Prostate gland (tissue), 2 donors: ENCODE data around the gene TTLL12. TPM values are rescaled to one million over a fixed set of nuclear protein-coding genes. Genes with fewer than 3 reads are reported as not detected.

Experiments used
- DNase-seq: peaks from one replicate; pipeline ENCODE4 v3.0.0-alpha.2; 2019; ENCODE audit warnings: low spot score
- H3K27ac ChIP-seq, 2 donors: fragments of 200-600 bp; sonication (generic); 2 replicates each; pipeline ENCODE4 v1.5.1; 2017 to 2019
- H3K27me3 ChIP-seq: fragments of 200-600 bp; sonication (generic); replicated peaks from 2 replicates; pipeline ENCODE4 v1.5.1; 2019; ENCODE audit not compliant: insufficient read depth
- H3K36me3 ChIP-seq, 2 donors: fragments of 200-600 bp; sonication (generic); 1 replicate in 1 of 2; 2 replicates in 1 of 2; pipeline versions ENCODE4 v1.5.1 to v1.8.1; 2017 to 2019
- H3K4me1 ChIP-seq: fragments of 200-600 bp; sonication (generic); replicated peaks from 2 replicates; pipeline ENCODE4 v1.5.1; 2019
- H3K4me3 ChIP-seq, 2 donors: fragments of 200-600 bp; sonication (generic); 2 replicates each; pipeline ENCODE4 v1.5.1; 2017 to 2019
- H3K9me3 ChIP-seq: fragments of 200-600 bp; sonication (generic); 2 replicates; pipeline ENCODE4 v1.5.1; 2017
- POLR2A ChIP-seq: fragments of 450-650 bp; IDR thresholded peaks from one replicate; pipeline ENCODE4 v1.6.1; 2016; ENCODE audit warnings: antibody characterized with exemption, mild to moderate bottlenecking
- POLR2AphosphoS5 ChIP-seq: sonication (generic); formaldehyde crosslinking; IDR thresholded peaks from one replicate; pipeline ENCODE4 v1.6.1; 2017; ENCODE audit warnings: antibody characterized with exemption
- WGBS: methylation state at CpG from one replicate; pipeline ENCODE4 v1.1.5; 2018; 5-methylcytosine and 5-hydroxymethylcytosine counted together
- intact Hi-C: fragments of 100-400 bp; cut with DNase I; formaldehyde crosslinking; loops from one replicate; pipeline ENCODE4 v1.14.2; 2022
- total RNA-seq, 2 donors: library from RNA; depleted of rRNA; stranded (reverse); fragments of >200 nt; gene quantifications; one replicate each; pipeline ENCODE4 v1.1.0, GENCODE V29; 2016
- TF ChIP-seq, protein P1 (sequence below), 4 experiments: fragments of 200-600 bp in 2 of 4; fragments of 450-650 bp in 2 of 4; sonication (generic) in 2 of 4; IDR thresholded peaks; 1 replicate in 3 of 4; 2 replicates in 1 of 4; pipeline ENCODE4 v1.5.1; 2016 to 2019; ENCODE audit warnings: antibody characterized with exemption in 4 of 4, mild to moderate bottlenecking in 2 of 4, moderate library complexity in 2 of 4

TTLL12 gene
- total RNA-seq, 2 donors from 2014 or later: 62.5 to 118 TPM

GRCh38 chr22:43162412-43163150, 24.4 kb downstream of the TTLL12 start:
- TF ChIP-seq, protein P1, sequence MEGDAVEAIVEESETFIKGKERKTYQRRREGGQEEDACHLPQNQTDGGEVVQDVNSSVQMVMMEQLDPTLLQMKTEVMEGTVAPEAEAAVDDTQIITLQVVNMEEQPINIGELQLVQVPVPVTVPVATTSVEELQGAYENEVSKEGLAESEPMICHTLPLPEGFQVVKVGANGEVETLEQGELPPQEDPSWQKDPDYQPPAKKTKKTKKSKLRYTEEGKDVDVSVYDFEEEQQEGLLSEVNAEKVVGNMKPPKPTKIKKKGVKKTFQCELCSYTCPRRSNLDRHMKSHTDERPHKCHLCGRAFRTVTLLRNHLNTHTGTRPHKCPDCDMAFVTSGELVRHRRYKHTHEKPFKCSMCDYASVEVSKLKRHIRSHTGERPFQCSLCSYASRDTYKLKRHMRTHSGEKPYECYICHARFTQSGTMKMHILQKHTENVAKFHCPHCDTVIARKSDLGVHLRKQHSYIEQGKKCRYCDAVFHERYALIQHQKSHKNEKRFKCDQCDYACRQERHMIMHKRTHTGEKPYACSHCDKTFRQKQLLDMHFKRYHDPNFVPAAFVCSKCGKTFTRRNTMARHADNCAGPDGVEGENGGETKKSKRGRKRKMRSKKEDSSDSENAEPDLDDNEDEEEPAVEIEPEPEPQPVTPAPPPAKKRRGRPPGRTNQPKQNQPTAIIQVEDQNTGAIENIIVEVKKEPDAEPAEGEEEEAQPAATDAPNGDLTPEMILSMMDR (IDR thresholded peaks at IDR 0.05): no peak
- TF ChIP-seq POLR2AphosphoS5 (no peak), POLR2A (no peak)
- no peaks in the 10 kb centered on the region for H3K27me3 ChIP-seq
- intact Hi-C loops: no loop called here
- no peak for DNase-seq
- H3K36me3 ChIP-seq: no peaks in the 10 kb centered on the region
- H3K9me3 ChIP-seq: no peaks in the 10 kb centered on the region
- H3K4me3 ChIP-seq: no peak overlapping the region
- WGBS: 91% methylated on average over 24 of the region's 24 CpGs
- H3K27ac ChIP-seq: peak overlapping the region in 1 of 2 donors; percentile 38
- peaks cover 4% of the 10 kb centered on the region for H3K4me1 ChIP-seq

- TF ChIP-seq POLR2AphosphoS5 (no peak), POLR2A (no peak)
- TF ChIP-seq, protein P1 (IDR thresholded peaks at IDR 0.05): no peak
- WGBS: 96% methylated on average over 8 of the region's 8 CpGs
- DNase-seq: no peak
- Histone ChIP-seq H3K27me3 (no peaks in the 10 kb centered on the region), H3K4me1 (peaks cover 4% of the 10 kb centered on the region), H3K36me3 (no peaks in the 10 kb centered on the region), H3K9me3 (no peaks in the 10 kb centered on the region), H3K27ac (no peak overlapping the region), H3K4me3 (no peak overlapping the region)
- intact Hi-C loops: no loop called here
Measured at GRCh38 chr22:43160497-43161126, 26.3 kb downstream of the TTLL12 start.

- TF ChIP-seq POLR2A: no peak
- TF ChIP-seq POLR2AphosphoS5: no peak
- TF ChIP-seq, protein P1 (IDR thresholded peaks at IDR 0.05): peak in 2 of 4 experiments; percentile 29 to 34
- Histone ChIP-seq H3K4me3 (no peak overlapping the region), H3K4me1 (peaks cover under 1% of the 10 kb centered on the region), H3K9me3 (no peaks in the 10 kb centered on the region), H3K27me3 (no peaks in the 10 kb centered on the region), H3K27ac (no peak overlapping the region), H3K36me3 (no peaks in the 10 kb centered on the region)
- intact Hi-C loops: no loop called here
- WGBS: 56% methylated on average over 16 of the region's 18 CpGs
- DNase-seq: no peak
Measured at GRCh38 chr22:43159484-43160178, 27.3 kb downstream of the TTLL12 start.

DNA sequence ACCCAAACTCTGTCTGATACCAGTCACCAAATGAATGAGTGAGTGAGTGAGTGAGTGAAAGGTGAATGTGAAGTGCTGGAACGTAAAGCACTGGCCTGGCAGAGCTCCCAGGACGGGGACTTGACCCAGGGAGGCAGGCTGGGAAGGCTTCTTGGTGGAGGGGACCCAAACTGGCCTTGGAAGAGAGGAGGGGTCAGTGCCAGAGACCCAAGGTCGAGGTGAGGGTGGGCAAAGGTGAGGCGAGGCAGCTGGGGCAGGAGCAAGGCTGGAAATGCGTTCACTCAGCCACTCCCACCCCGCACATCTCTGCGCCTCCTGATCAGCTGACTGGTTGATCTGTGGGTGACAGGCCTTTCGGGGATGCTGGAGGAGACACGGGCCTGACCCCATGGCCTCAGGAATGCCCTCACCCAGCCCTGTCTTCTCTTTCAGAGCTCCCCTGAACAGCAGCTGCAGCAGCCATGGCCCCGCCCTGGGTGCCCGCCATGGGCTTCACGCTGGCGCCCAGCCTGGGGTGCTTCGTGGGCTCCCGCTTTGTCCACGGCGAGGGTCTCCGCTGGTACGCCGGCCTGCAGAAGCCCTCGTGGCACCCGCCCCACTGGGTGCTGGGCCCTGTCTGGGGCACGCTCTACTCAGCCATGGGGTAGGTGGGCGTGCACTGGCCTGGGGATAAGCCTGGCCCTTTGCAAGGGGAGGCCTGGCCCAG, 28.0 kb downstream of the TTLL12 start:
- intact Hi-C loops: no loop called here
- DNase-seq: no peak

More for the DNA sequence above, 28.0 kb downstream of the TTLL12 start:
- H3K9me3 ChIP-seq: no peaks in the 10 kb centered on the region
- TF ChIP-seq POLR2A (no peak), POLR2AphosphoS5 (no peak)
- TF ChIP-seq, protein P1 (IDR thresholded peaks at IDR 0.05): no peak
- H3K4me1 ChIP-seq: no peaks in the 10 kb centered on the region
- H3K4me3 ChIP-seq: no peak overlapping the region
- no peaks in the 10 kb centered on the region for H3K27me3 ChIP-seq
- no peak overlapping the region for H3K27ac ChIP-seq
- 89% methylated on average over 22 of the region's 24 CpGs for WGBS
- no peaks in the 10 kb centered on the region for H3K36me3 ChIP-seq
